Neural crest cell (in vitro differentiated cells): ENCODE measurements around the gene ROCK2. TPM values are rescaled to one million over a fixed set of nuclear protein-coding genes. Genes with fewer than 3 reads are reported as not detected.
A peak's percentile ranks its signal among the peaks of the same experiment; 100 is the strongest.

Experiments
- DNase-seq: peaks from one replicate; pipeline ENCODE4 v3.0.0; 2021; ENCODE audit warnings: low read depth, mixed read lengths, low spot score
- H3K27ac Mint-ChIP-seq: one replicate; pipeline ENCODE4 v1.8.0; 2021; ENCODE audit warnings: mild to moderate bottlenecking, mixed read lengths; ENCODE audit not compliant: unreplicated experiment
- H3K27me3 Mint-ChIP-seq: 2 replicates; pipeline ENCODE4 v1.8.0; 2021; ENCODE audit warnings: low read depth, mild to moderate bottlenecking, mixed read lengths
- H3K36me3 Mint-ChIP-seq: 2 replicates; pipeline ENCODE4 v1.8.0; 2021; ENCODE audit warnings: low read depth, mild to moderate bottlenecking, mixed read lengths
- H3K4me1 Mint-ChIP-seq: 2 replicates; pipeline ENCODE4 v1.8.0; 2021; ENCODE audit warnings: mixed read lengths
- H3K4me3 Mint-ChIP-seq: one replicate; pipeline ENCODE4 v1.8.0; 2021; ENCODE audit warnings: mild to moderate bottlenecking, mixed read lengths
- H3K9me3 Mint-ChIP-seq: 2 replicates; pipeline ENCODE4 v1.8.0; 2021; ENCODE audit warnings: mixed read lengths
- CTCF ChIP-seq: fragments of 200-600 bp; sonication (generic); conservative IDR thresholded peaks from 2 replicates; pipeline ENCODE4 v1.5.0; 2021; ENCODE audit warnings: antibody characterized with exemption, mild to moderate bottlenecking
- total RNA-seq: library from RNA; stranded (reverse); gene quantifications from 2 replicates; pipeline ENCODE4 v1.2.1, GENCODE V29; 2021

The ROCK2 gene
- total RNA-seq, 1 donor from 2014 or later = 47.2 TPM

GRCh38 chr2:11359865-11360264 lies 15.4 kb upstream of the ROCK2 start:
- no peak for DNase-seq
- no peak for TF ChIP-seq CTCF
- Mint-ChIP-seq H3K27me3 (no peaks in the 10 kb centered on the region), H3K9me3 (no peaks in the 10 kb centered on the region), H3K4me1 (peaks cover 48% of the 10 kb centered on the region), H3K4me3 (no peak overlapping the region), H3K27ac (no peak overlapping the region), H3K36me3 (no peaks in the 10 kb centered on the region)

DNA sequence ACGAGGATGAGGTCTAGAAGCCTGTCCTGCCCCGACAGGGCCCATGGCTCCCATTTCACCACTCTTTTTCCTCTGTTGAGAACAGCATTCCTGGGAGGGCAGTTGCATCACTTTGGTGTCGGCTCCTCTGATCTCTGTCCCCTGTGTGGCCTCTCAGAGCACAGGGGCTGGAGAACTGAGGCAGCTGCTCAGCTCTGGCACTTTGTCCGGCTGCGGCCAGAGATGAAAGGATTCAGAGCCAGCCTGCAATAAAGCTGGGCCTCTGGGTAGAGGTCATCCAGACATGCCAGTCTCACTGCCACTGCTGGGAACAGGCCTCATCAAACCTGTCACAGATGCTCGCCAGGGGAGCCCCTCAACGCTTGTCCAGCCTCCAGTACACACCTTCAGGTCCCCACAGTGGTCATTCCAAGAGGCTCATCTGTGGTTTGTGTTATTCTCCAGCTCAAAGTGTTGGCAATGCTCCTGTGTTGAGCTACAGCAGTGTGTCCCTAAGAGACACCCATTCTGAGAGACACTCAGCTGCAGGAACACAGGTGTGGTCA lies 13.1 kb upstream of the ROCK2 start:
- H3K4me3 Mint-ChIP-seq = no peak overlapping the region
- no peak for TF ChIP-seq CTCF
- DNase-seq = no peak
- no peaks in the 10 kb centered on the region for H3K27me3 Mint-ChIP-seq
- no peaks in the 10 kb centered on the region for H3K36me3 Mint-ChIP-seq
- no peaks in the 10 kb centered on the region for H3K9me3 Mint-ChIP-seq
- peak overlapping the region; percentile 27 for H3K27ac Mint-ChIP-seq
- H3K4me1 Mint-ChIP-seq = peaks cover 46% of the 10 kb centered on the region

DNA sequence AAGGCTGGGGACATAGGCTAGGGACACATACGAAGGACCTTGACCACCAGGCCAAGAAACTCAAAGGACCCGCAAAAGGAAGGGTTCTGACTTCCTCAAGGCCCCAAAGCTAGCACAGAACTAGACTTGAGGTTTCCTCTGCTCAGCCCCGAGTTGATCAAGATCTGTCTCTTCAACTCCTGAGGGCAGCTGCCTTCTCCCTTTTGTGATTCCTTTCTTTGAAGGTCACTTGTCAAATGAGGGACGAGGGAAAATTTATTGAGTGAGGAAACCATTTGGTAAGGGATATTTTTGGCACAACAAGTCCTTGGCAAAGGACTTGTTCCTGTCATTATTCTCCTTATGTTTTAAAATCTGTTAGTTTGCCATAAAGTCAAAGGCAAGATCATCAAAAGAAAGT lies 12.3 kb upstream of the ROCK2 start:
- H3K36me3 Mint-ChIP-seq = no peaks in the 10 kb centered on the region
- no peaks in the 10 kb centered on the region for H3K9me3 Mint-ChIP-seq
- no peak for TF ChIP-seq CTCF
- no peak overlapping the region for H3K27ac Mint-ChIP-seq
- peaks cover 46% of the 10 kb centered on the region for H3K4me1 Mint-ChIP-seq
- no peaks in the 10 kb centered on the region for H3K27me3 Mint-ChIP-seq
- H3K4me3 Mint-ChIP-seq = no peak overlapping the region
- no peak for DNase-seq

DNA sequence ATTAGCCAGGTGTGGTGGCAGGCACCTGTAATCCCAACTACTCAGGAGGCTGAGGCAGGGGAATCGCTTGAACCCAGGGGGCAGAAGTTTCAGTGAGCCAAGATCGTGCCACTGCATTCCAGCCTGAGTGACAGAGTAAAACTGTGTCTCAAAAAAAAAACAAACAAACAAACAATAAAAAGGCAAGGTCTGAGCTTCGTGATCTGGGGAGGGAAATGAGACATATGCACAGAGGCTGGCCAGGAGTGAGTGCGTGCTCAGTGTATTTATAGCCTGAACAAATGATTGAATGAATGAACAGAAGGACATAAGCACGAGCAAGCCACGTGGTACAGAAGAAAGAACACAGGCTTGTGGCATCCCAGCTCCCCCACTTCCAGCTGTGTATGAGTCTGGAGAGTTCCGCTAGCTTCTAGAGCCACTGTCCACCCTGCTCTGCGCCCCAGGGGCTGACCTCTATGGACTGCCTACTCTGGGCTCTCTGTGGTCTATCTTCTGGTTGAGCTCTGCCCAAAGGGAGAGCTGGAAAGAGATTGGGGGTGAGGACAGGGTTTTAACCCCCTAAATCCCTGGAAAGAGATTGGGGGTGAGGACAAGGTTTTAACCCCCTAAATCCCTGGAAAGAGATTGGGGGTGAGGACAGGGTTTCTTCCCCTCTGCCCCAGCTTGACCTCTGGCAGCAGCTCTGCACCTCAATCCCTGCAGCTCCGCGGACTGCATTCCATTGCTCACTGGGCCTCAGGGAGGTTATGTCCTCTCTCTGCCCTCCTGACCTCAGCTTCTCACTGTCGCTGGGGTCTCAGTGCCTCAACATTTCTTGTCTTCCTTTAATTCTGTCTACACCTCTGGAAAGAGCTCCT lies 11.0 kb upstream of the ROCK2 start:
- Mint-ChIP-seq H3K27ac (no peak overlapping the region), H3K4me3 (peak overlapping the region; percentile 3), H3K9me3 (no peaks in the 10 kb centered on the region), H3K36me3 (no peaks in the 10 kb centered on the region), H3K27me3 (no peaks in the 10 kb centered on the region), H3K4me1 (peaks cover 47% of the 10 kb centered on the region)
- no peak for TF ChIP-seq CTCF
- DNase-seq = no peak

DNA sequence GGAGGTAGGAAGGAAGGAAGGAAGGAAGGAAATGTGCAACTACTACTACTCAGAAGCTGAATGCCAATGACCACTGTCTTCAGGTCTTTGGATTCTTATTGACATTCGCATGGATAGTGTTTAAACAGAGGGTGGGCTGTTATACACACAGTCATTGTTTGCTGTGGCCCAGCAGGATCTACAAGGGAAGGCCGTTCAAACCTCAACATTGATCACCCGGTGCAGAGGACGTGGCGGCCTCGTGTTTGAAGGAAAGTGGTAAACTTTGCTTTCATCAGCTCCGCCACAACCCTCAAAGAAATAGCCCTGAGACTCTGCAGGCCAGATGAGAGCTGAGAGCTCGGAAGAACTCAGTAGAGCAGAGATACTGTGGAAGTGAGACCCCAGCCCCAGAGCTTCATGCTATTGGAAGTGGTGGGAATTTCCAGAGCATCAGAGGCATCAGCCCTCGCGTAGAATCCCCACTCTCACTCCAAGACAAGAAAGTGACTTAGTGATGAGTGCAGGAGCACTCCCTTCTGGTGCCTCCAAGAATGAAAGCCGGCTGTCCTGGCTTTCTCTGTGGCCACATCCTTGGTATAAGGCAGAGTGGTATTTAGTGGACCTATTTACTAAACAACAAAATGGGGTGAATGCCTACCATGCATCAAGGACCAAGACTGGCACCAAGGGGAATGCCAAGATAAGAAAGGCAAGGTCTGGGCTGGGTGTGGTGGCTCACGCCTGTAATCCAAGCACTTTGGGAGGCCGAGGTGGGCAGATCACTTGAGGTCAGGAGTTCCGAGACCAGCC lies 10.1 kb upstream of the ROCK2 start:
- Mint-ChIP-seq H3K36me3 (no peaks in the 10 kb centered on the region), H3K27me3 (no peaks in the 10 kb centered on the region), H3K4me3 (no peak overlapping the region), H3K4me1 (peaks cover 51% of the 10 kb centered on the region), H3K27ac (no peak overlapping the region), H3K9me3 (peaks cover 3% of the 10 kb centered on the region)
- TF ChIP-seq CTCF = no peak
- DNase-seq = no peak
